Kidney epithelial cell (primary cell): ENCODE results near the gene ARFGAP1. TPM values are rescaled to one million over a fixed set of nuclear protein-coding genes. Genes with fewer than 3 reads are reported as not detected.

Experiments
- DNase-seq: peaks from one replicate; pipeline ENCODE4 v3.0.0-alpha.2; 2010; ENCODE audit warnings: low read depth
- H3K27me3 ChIP-seq: 2 replicates; pipeline ENCODE4 v1.6.0; 2011; ENCODE audit warnings: low read length; ENCODE audit not compliant: control insufficient read depth, insufficient read depth
- H3K36me3 ChIP-seq: 2 replicates; pipeline ENCODE4 v1.5.1; 2011; ENCODE audit warnings: low read length; ENCODE audit not compliant: control insufficient read depth, insufficient read depth
- H3K4me3 ChIP-seq: 2 replicates; pipeline ENCODE4 v1.5.1; 2011; ENCODE audit warnings: low read depth, mild to moderate bottlenecking, control low read depth, low read length
- total RNA-seq: library from RNA; depleted of rRNA; stranded (reverse); fragments of >200 nt; gene quantifications from 2 replicates; pipeline ENCODE4 v1.2.3, GENCODE V29; 2015
- TF ChIP-seq, protein P1 (sequence below): IDR thresholded peaks from 2 replicates; pipeline ENCODE4 v1.5.1; 2011; ENCODE audit warnings: mild to moderate bottlenecking, moderate library complexity, low read length, control low read depth, inconsistent platforms; ENCODE audit not compliant: insufficient read depth, poor library complexity, severe bottlenecking

Gene ARFGAP1
- total RNA-seq, 1 donor from 2014 or later, result 109 TPM

DNA sequence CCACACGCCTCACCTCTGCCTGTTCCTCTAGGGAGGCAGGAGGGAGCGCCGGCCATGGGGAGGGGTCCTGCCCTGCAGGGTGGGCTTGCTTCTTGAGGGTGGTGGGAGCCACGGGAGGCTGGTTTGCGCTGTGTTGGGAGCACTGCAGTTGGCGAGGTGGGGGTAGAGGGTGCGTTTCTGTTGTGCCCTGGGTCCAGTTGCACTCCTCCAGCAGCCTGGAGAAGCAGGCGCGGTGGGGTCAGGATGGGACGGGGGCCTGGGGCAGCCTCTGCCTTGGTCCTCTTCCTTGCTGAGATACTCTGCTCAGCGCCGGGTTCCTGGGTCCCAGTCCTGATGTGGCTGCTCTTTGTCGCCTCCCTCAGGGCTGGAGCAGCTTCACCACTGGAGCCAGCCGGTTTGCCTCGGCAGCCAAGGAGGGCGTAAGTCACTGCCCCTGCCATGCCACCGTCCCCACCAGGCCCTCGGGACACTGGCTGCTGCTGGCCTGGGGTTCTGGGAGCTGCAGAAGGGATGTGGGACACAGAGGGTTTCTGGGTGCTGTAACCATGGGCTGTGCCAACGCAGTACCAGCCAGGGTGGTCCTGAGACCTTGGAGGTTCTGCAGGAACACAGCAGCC, 8.4 kb downstream of the ARFGAP1 start:
- no peak for DNase-seq
- peaks cover 4% of the 10 kb centered on the region for H3K36me3 ChIP-seq
- H3K27me3 ChIP-seq, result no peaks in the 10 kb centered on the region
- H3K4me3 ChIP-seq, result no peak overlapping the region
- TF ChIP-seq, protein P1, sequence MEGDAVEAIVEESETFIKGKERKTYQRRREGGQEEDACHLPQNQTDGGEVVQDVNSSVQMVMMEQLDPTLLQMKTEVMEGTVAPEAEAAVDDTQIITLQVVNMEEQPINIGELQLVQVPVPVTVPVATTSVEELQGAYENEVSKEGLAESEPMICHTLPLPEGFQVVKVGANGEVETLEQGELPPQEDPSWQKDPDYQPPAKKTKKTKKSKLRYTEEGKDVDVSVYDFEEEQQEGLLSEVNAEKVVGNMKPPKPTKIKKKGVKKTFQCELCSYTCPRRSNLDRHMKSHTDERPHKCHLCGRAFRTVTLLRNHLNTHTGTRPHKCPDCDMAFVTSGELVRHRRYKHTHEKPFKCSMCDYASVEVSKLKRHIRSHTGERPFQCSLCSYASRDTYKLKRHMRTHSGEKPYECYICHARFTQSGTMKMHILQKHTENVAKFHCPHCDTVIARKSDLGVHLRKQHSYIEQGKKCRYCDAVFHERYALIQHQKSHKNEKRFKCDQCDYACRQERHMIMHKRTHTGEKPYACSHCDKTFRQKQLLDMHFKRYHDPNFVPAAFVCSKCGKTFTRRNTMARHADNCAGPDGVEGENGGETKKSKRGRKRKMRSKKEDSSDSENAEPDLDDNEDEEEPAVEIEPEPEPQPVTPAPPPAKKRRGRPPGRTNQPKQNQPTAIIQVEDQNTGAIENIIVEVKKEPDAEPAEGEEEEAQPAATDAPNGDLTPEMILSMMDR, result peak; percentile 52

DNA sequence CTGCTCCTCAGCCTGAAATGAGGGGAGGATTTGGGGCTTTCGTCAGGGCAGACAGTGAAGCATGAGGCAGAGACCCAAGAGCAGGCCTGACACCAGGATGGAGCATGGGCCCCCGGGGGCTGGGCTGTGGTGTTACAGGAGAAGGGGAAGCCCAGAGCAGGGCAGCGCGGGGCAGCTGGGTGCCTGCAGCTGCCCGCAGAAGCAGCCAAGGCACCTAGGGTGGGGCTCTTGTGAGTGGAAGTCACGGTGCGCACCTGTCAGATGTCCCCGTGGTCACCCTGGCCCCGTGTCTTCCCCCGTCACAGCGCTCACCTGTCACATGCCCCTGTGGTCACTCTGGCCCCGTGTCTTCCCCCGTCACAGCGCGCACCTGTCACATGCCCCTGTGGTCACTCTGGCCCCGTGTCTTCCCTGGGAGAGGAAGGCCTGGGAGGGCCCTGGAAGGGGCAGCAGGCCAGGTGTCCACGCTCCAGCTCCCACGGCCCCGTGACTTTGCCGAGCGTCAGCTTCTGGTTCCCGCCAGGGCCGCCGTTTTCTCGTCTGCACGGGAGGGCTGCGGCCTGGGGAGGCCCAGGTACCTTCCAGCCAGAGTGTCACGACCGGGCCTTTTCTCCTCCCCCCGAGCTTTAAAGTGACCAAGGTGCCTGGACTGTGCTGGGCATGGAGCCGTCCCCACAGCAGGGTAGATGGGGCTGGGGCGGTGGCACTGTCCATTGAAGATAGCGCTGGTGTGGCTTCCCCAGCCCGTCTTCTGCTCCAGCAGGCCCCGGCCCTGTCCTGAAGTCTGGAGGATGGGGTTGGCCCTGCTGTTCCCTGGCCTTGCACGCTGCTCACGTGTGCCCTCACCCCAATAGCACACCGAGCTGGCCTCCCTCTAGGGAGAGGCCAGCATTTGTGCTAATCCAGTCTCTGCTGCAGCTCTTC, 9.4 kb downstream of the ARFGAP1 start:
- Histone ChIP-seq H3K36me3 (peaks cover 4% of the 10 kb centered on the region), H3K27me3 (no peaks in the 10 kb centered on the region), H3K4me3 (no peak overlapping the region)
- DNase-seq, result no peak
- TF ChIP-seq, protein P1, result no peak

DNA sequence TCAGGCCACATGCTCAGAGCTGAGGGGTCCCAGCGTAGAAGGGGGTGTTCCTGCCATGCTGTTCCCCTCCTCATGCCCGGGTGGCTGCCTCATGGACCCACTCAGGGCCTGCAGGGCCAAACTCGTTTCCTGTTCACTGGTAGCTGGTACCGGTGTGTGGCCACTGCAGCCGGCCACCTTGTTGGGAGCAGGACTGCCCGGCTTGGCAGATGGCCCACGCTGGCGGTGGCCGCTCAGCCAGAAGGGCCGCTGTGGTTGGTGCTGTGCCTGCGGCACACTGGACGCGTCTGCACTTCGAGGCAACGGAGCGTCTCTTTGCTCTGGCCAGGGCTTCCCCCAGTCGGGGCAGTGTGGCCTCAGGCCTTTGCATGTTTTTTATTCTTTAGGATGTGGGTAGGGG, 10.3 kb downstream of the ARFGAP1 start:
- H3K27me3 ChIP-seq, result no peaks in the 10 kb centered on the region
- H3K4me3 ChIP-seq, result no peak overlapping the region
- peaks cover 2% of the 10 kb centered on the region for H3K36me3 ChIP-seq
- DNase-seq, result no peak
- TF ChIP-seq, protein P1, result no peak

DNA sequence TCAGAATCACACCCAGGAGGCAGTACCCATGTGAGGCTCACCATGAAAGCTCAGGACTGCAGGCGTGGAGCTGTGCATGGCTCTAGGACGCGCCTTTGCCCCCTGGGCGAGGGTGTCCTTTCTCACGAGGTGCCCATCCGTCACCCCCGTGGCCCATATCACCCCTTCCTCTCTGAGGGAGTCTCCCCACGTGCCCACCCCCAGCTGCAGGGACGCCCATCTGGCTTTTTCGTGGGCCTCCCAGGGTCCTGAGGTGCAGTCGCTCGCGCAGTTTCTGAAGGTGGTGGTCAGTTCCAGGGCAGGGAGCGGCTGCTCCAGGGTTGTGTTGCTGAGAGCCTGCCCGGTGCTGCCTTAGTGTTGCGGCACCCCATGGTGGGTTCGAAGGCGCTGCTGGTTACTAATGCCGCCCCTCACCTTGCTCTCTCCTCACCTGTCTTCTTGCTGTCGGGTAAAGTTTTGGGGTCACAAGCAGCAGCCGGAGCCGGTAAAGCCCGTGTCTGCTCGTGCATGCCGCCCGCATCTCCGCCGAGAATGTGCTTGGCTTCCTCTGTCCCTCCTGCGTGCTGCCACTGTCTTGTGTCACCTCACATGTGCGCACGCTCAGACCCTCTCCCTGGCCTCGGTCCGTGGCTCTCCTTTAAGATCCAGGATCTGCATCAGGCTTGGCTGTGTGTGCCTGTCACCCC, 10.9 kb downstream of the ARFGAP1 start:
- Histone ChIP-seq H3K36me3 (peaks cover 1% of the 10 kb centered on the region), H3K27me3 (no peaks in the 10 kb centered on the region), H3K4me3 (no peak overlapping the region)
- TF ChIP-seq, protein P1, result no peak
- DNase-seq, result no peak

DNA sequence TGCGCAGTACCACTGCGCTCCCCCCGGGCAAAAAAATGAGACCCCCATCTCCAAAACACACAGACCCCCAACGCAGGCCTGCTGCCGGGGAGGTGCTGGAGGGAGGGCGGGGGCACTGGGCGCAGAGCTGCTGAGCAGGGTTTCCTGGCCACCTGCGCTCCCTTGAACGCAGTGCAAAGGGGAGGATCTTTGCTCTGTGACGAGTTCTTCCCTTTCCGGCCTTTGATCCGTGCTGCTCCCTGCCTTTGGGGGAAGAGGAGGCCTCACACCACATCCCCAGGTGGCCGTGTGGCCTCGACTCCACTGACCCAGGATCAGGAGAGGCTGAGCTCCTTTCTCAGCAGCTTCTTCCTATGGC, 11.4 kb downstream of the ARFGAP1 start:
- DNase-seq, result no peak
- Histone ChIP-seq H3K27me3 (no peaks in the 10 kb centered on the region), H3K36me3 (peaks cover 1% of the 10 kb centered on the region), H3K4me3 (no peak overlapping the region)
- TF ChIP-seq, protein P1, result no peak
